H9 (cell line): ENCODE data around the gene ZNF786. TPM values are rescaled to one million over a fixed set of nuclear protein-coding genes. Genes with fewer than 3 reads are reported as not detected.
"Not testable (repeated sequence)": the region's sequence is repeated elsewhere in the genome, so short reads cannot be mapped to it uniquely, and the experiment has no call there.

Source experiments
- DNase-seq: peaks from one replicate; pipeline ENCODE4 v3.0.0-alpha.2; 2017
- H2AFZ ChIP-seq: one replicate; pipeline ENCODE4 v1.6.1; 2013; ENCODE audit warnings: mild to moderate bottlenecking, low read length, control low read depth, moderate library complexity
- H2AK5ac ChIP-seq: 2 replicates; pipeline ENCODE4 v1.6.1; 2013; ENCODE audit warnings: low read length, control low read depth, mixed read lengths; ENCODE audit not compliant: insufficient read length
- H2BK120ac ChIP-seq: one replicate; pipeline ENCODE4 v1.6.1; 2013; ENCODE audit warnings: low read depth, mild to moderate bottlenecking, low read length, control low read depth, inconsistent platforms; ENCODE audit not compliant: poor library complexity, severe bottlenecking
- H2BK12ac ChIP-seq: 2 replicates; pipeline ENCODE4 v1.6.1; 2013; ENCODE audit warnings: low read length, control low read depth, mixed read lengths, low read depth; ENCODE audit not compliant: insufficient read length
- H2BK15ac ChIP-seq: 2 replicates; pipeline ENCODE4 v1.6.1; 2013; ENCODE audit warnings: low read depth, low read length, control low read depth
- H2BK20ac ChIP-seq: one replicate; pipeline ENCODE4 v1.6.1; 2013; ENCODE audit warnings: low read depth, mild to moderate bottlenecking, low read length, control low read depth, inconsistent platforms; ENCODE audit not compliant: poor library complexity, severe bottlenecking
- H2BK5ac ChIP-seq: 2 replicates; pipeline ENCODE4 v1.6.1; 2013; ENCODE audit warnings: low read length, control low read depth, mixed read lengths; ENCODE audit not compliant: insufficient read length
- H3K14ac ChIP-seq: 2 replicates; pipeline ENCODE4 v1.6.1; 2013; ENCODE audit warnings: low read length, control low read depth; ENCODE audit not compliant: insufficient read depth
- H3K18ac ChIP-seq: 2 replicates; pipeline ENCODE4 v1.6.1; 2013; ENCODE audit warnings: low read depth, mild to moderate bottlenecking, mixed read lengths, low read length, control low read depth; ENCODE audit not compliant: insufficient read length
- H3K23ac ChIP-seq: 2 replicates; pipeline ENCODE4 v1.6.1; 2013; ENCODE audit warnings: low read length, control low read depth, mixed read lengths, low read depth; ENCODE audit not compliant: insufficient read length
- H3K23me2 ChIP-seq: 2 replicates; pipeline ENCODE4 v1.6.1; 2013; ENCODE audit warnings: low read depth, mild to moderate bottlenecking, mixed read lengths, low read length, control low read depth; ENCODE audit not compliant: insufficient read length, poor library complexity, severe bottlenecking
- H3K27ac ChIP-seq: 2 replicates; pipeline ENCODE4 v1.5.1; 2013; ENCODE audit warnings: low read length, control low read depth, mixed read lengths, low read depth; ENCODE audit not compliant: insufficient read length
- H3K27me3 ChIP-seq: 2 replicates; pipeline ENCODE4 v1.6.1; 2013; ENCODE audit warnings: low read length, control low read depth, inconsistent platforms; ENCODE audit not compliant: insufficient read depth
- H3K4ac ChIP-seq: 2 replicates; pipeline ENCODE4 v1.6.1; 2013; ENCODE audit warnings: low read depth, mild to moderate bottlenecking, control low read depth, inconsistent platforms, low read length, moderate library complexity
- H3K4me1 ChIP-seq: 2 replicates; pipeline ENCODE4 v1.6.1; 2013; ENCODE audit warnings: low read length, control low read depth, inconsistent platforms; ENCODE audit not compliant: insufficient read depth
- H3K4me2 ChIP-seq: 2 replicates; pipeline ENCODE4 v1.6.1; 2013; ENCODE audit warnings: low read length, control low read depth, mixed read lengths; ENCODE audit not compliant: insufficient read length, insufficient read depth
- H3K56ac ChIP-seq: 2 replicates; pipeline ENCODE4 v1.6.1; 2013; ENCODE audit warnings: low read depth, mild to moderate bottlenecking, mixed read lengths, low read length, control low read depth; ENCODE audit not compliant: insufficient read length
- H3K79me1 ChIP-seq: 2 replicates; pipeline ENCODE4 v1.6.1; 2013; ENCODE audit warnings: low read depth, mild to moderate bottlenecking, moderate library complexity, low read length, control low read depth, inconsistent platforms; ENCODE audit not compliant: insufficient read depth, poor library complexity, severe bottlenecking
- H3K79me2 ChIP-seq: 2 replicates; pipeline ENCODE4 v1.6.1; 2013; ENCODE audit warnings: low read length, control low read depth, inconsistent platforms; ENCODE audit not compliant: insufficient read depth
- H3K9ac ChIP-seq: 2 replicates; pipeline ENCODE4 v1.6.1; 2013; ENCODE audit warnings: low read length, control low read depth, mixed read lengths; ENCODE audit not compliant: insufficient read length; ENCODE audit errors: extremely low read depth
- H3K9me3 ChIP-seq: one replicate; pipeline ENCODE4 v1.6.1; 2013; ENCODE audit warnings: low read depth, low read length, inconsistent platforms; ENCODE audit not compliant: control insufficient read depth
- H3T11ph ChIP-seq: one replicate; pipeline ENCODE4 v1.6.1; 2013; ENCODE audit warnings: mild to moderate bottlenecking, low read length, control low read depth, inconsistent platforms
- H4K20me1 ChIP-seq: one replicate; pipeline ENCODE4 v1.6.1; 2013; ENCODE audit not compliant: control insufficient read depth, insufficient read length, insufficient read depth
- H4K5ac ChIP-seq: 2 replicates; pipeline ENCODE4 v1.6.1; 2013; ENCODE audit warnings: low read depth, mild to moderate bottlenecking, mixed read lengths, low read length, control low read depth; ENCODE audit not compliant: insufficient read length
- H4K8ac ChIP-seq: replicated peaks from 2 replicates; pipeline ENCODE4 v1.6.1; 2013; ENCODE audit warnings: low read length, control low read depth, mixed read lengths, low read depth; ENCODE audit not compliant: insufficient read length
- H4K91ac ChIP-seq: 2 replicates; pipeline ENCODE4 v1.6.1; 2013; ENCODE audit warnings: low read depth, mild to moderate bottlenecking, moderate library complexity, mixed read lengths, low read length, control low read depth; ENCODE audit not compliant: insufficient read length
- H3K27ac Mint-ChIP-seq, 3 experiments: 2 replicates in 2 of 3; 3 replicates in 1 of 3; pipeline ENCODE4 v1.8.0; 2020 to 2021; ENCODE audit warnings: mixed read lengths in 3 of 3, mild to moderate bottlenecking in 1 of 3, moderate library complexity in 1 of 3
- H3K27me3 Mint-ChIP-seq: 2 replicates; pipeline ENCODE4 v1.8.0; 2021; ENCODE audit warnings: low read depth, mild to moderate bottlenecking, moderate library complexity, mixed read lengths
- H3K36me3 Mint-ChIP-seq, 3 experiments: 2 replicates in 2 of 3; 3 replicates in 1 of 3; pipeline ENCODE4 v1.8.0; 2020 to 2021; ENCODE audit warnings: low read depth in 3 of 3, mixed read lengths in 3 of 3; ENCODE audit not compliant: insufficient read depth in 1 of 3
- H3K4me1 Mint-ChIP-seq, 2 experiments: 2 replicates each; pipeline ENCODE4 v1.8.0; 2020; ENCODE audit warnings: mixed read lengths in 2 of 2
- H3K4me3 Mint-ChIP-seq, 2 experiments: 2 replicates in 1 of 2; 3 replicates in 1 of 2; pipeline ENCODE4 v1.8.0; 2020 to 2021; ENCODE audit warnings: mild to moderate bottlenecking in 2 of 2, mixed read lengths in 2 of 2, moderate library complexity in 1 of 2
- H3K9me3 Mint-ChIP-seq, 2 experiments: 2 replicates in 1 of 2; 3 replicates in 1 of 2; pipeline ENCODE4 v1.8.0; 2020; ENCODE audit warnings: mild to moderate bottlenecking in 2 of 2, mixed read lengths in 2 of 2, moderate library complexity in 1 of 2
- CTCF ChIP-seq: fragments of 200-600 bp; sonication (generic); conservative IDR thresholded peaks from 3 replicates; pipeline ENCODE4 v1.8.0; 2021; ENCODE audit warnings: antibody characterized with exemption, mild to moderate bottlenecking
- WGBS: extraction: QIAGEN DNeasy Blood & Tissue Kit; methylation state at CpG from one replicate; pipeline ENCODE4 v1.1.7; 2013; ENCODE audit warnings: missing lambda C conversion rate, low lambda C conversion rate, mixed read lengths; ENCODE audit not compliant: insufficient read length; ENCODE audit errors: extremely low coverage; 5-methylcytosine and 5-hydroxymethylcytosine counted together
- total RNA-seq: library from RNA; stranded (reverse); gene quantifications from 2 replicates; pipeline ENCODE4 v1.2.1, GENCODE V29; 2021

The ZNF786 gene
- total RNA-seq, 1 experiment from 2014 or later = 25.1 TPM

GRCh38 chr7:149093228-149093627 lies 2.7 kb upstream of the ZNF786 start:
- Histone ChIP-seq H3K23ac (no peak overlapping the region), H4K20me1 (no peaks in the 10 kb centered on the region), H3K27me3 (no peaks in the 10 kb centered on the region), H2AK5ac (no peak overlapping the region), H4K5ac (no peak overlapping the region), H3K9me3 (no peaks in the 10 kb centered on the region), H3K79me1 (no peaks in the 10 kb centered on the region), H4K8ac (no peak overlapping the region), H2BK20ac (no peak overlapping the region), H3K27ac (no peak overlapping the region), H2BK12ac (no peak overlapping the region), H2BK5ac (no peak overlapping the region), H3K4ac (no peak overlapping the region), H2AFZ (no peak overlapping the region), H2BK15ac (no peak overlapping the region), H3K4me1 (no peaks in the 10 kb centered on the region), H3T11ph (no peak overlapping the region), H3K23me2 (peaks cover 9% of the 10 kb centered on the region), H4K91ac (no peak overlapping the region), H3K18ac (no peak overlapping the region), H3K79me2 (no peaks in the 10 kb centered on the region; the same call in 1 of the 2 replicates), H3K14ac (no peak overlapping the region), H3K9ac (no peak overlapping the region), H3K4me2 (no peak overlapping the region), H3K56ac (no peak overlapping the region), H2BK120ac (no peak overlapping the region)
- Mint-ChIP-seq H3K9me3 (peaks cover 2 to 9% of the 10 kb centered on the region in 2 experiments; a peak in 4 of 5 replicates), H3K27me3 (no peaks in the 10 kb centered on the region), H3K4me3 (no peak overlapping the region; a peak in 1 of 5 replicates), H3K27ac (peak overlapping the region; percentile 23 to 98 (median 89); a peak in 4 of 7 replicates), H3K36me3 (peaks cover 4 to 11% (median 5%) of the 10 kb centered on the region in 3 experiments; a peak in 6 of 7 replicates), H3K4me1 (peaks cover 14 to 24% of the 10 kb centered on the region in 2 experiments)
- DNase-seq = no peak
- no peak for TF ChIP-seq CTCF
- no CpG with 5 or more reads among the region's 4 CpGs for WGBS

- not testable (repeated sequence) for H2BK120ac ChIP-seq, H3K27me3 Mint-ChIP-seq, H2AFZ ChIP-seq, H3K23me2 ChIP-seq, H2AK5ac ChIP-seq, H2BK20ac ChIP-seq, H2BK12ac ChIP-seq, H3K4me2 ChIP-seq, H4K5ac ChIP-seq, H3T11ph ChIP-seq, H4K20me1 ChIP-seq, H3K18ac ChIP-seq, H4K8ac ChIP-seq, H2BK5ac ChIP-seq, H3K27me3 ChIP-seq, H3K56ac ChIP-seq, H3K9me3 Mint-ChIP-seq, H3K79me1 ChIP-seq, H3K14ac ChIP-seq, H3K4me1 ChIP-seq, H3K4ac ChIP-seq, H3K9ac ChIP-seq, H3K4me3 Mint-ChIP-seq, H3K27ac ChIP-seq, H2BK15ac ChIP-seq, H4K91ac ChIP-seq, DNase-seq, H3K27ac Mint-ChIP-seq, H3K79me2 ChIP-seq, H3K23ac ChIP-seq, H3K9me3 ChIP-seq
- H3K4me1 Mint-ChIP-seq = peaks cover 14 to 24% of the 10 kb centered on the region in 2 experiments
- H3K36me3 Mint-ChIP-seq = peaks cover 11 to 16% (median 13%) of the 10 kb centered on the region in 3 experiments
- WGBS = no CpG with 5 or more reads among the region's 20 CpGs
Observed at GRCh38 chr7:149092244-149092643, 1.7 kb upstream of the ZNF786 start.
